Stimulated activated CD8-positive, alpha-beta memory T cell treated with anti-CD3 and anti-CD28 coated beads, Interleukin-15, amount 100 ng/mL, for 1 hour (primary cell): ENCODE results near the gene A2M.
"Not testable (repeated sequence)": the region's sequence is repeated elsewhere in the genome, so short reads cannot be mapped to it uniquely, and the experiment has no call there.

ENCODE experiments used
- DNase-seq: peaks from one replicate; pipeline ENCODE4 v3.0.0-alpha.2; 2020; ENCODE audit warnings: low read depth

Gene A2M

GRCh38 chr12:9115731-9116559 is at the start of gene A2M:
TSS of gene A2M (minus strand) at chr12:9115919. CDS start at chr12:9115849, 70 bp downstream.
- DNase-seq = no peak

- DNase-seq = no peak
These were observed 47.7 kb upstream of the A2M start for GRCh38 chr12:9163392-9163791.

GRCh38 chr12:9156119-9156518 is 40.4 kb upstream of the A2M start:
- DNase-seq = no peak

DNA sequence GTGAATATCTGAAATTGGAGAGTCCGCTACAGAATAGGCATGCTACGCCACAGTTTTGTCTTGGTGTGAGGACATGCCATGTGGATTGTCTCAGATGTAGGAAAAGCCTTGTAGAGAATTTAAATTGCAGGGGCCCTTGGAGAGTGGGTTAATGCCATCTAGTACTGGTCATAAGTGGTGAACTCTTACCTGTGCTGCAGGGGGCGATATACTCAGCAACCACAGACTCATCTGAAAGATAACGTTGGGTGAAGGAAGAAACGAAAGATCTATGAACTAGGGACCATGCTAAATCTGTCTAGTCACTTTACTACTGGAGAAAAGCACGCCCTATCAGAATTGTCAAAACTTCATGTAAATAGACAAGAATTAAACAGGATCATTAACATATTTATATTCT is 33.7 kb upstream of the A2M start:
- DNase-seq = no peak

DNA sequence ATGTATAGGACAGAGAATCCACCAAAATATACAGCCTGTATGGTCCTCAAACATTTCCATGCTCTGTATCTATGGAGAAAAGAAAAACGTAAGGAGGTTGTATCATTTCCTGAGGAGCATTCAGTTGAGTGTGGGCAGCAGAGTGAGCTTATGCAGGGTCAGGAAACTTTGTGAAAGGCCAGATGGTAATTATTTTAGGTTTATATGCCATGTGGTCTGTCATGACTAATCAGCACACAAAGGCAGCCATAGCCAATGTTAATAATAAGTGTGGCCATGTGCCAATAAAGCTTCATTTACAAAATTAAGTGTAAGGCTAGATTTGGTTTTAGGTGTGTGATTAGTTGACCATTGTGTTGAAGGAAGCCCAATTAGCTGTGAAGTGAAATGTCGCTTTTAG is 33.2 kb upstream of the A2M start:
- no peak for DNase-seq

DNA sequence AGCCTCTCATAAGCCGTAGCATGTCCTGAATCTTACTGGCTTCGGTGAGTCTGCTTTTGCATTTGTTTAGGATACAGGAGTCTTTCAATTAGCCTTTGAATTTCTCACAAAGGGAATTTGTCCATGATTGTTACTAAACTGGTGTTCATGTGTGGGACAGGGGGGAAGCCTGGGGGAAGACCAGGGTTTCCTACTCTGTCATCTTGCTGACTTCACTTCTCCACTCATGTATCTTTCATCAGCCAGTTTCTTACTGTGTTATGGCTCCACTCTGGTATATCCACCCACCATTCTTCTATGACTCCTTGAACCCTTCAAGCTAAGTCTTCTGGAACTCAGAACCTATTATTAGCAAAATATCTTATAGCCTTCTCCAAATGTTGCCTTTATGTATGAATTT is 31.7 kb upstream of the A2M start:
- no peak for DNase-seq

GRCh38 chr12:9144730-9145106 is 29.0 kb upstream of the A2M start:
- no peak for DNase-seq

DNA sequence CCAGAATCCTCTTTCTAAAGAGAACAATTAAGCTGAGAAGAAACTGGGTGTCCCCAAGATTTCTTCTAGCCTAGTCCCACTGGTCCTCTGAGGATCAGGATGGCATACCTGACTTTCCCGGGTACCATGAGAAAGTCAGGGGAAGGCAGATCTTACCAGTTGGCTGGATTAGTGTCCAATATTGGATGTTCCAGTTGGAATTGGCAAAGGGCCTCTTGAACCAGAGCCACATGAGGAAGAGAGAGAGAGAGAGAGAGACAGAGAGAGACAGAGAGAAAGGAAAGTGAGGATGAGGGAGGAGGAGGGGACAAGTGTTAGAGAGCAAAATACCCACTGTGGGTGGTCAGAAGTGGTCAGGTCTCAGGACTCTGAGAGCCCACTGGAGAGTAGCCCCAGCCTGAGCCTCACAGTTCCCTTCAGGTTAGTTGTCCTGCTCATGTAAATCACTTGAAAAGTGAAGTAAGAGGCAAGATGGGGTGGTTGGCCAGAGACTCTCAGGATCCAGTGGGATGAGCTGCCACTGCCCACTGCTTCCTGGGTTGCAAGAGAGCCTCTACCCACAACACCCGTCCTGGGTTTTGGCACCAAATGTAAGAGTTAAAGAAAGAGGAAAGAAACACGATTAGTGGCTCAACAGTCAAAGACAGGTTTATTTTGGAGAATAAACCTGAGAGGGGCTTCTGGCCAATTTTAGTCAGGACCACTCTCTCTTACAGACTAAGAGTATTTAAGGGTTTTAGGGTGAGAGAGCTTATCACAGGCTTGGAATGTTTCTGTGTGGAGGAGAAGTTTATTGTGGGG is 28.4 kb upstream of the A2M start:
- DNase-seq = no peak

DNA sequence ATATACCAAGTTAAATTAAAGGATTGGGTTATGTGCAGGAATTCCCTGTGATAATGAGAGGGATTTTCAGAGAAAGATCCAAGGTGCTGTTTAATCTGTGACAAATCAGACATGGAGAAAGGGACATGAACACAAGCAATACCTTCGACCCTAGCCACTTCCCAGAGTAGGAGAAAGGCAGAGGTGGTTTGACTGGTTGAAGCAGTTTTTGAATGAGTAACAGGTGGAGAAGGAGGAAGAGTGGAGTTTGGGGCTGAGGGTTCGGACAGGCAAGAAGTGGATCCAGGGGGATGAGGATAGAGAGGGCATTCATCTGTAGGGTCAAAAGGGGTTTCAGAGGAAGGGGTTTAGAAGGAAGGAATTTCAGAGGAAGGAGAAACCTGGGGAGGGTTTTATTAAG is 27.4 kb upstream of the A2M start:
- no peak for DNase-seq

GRCh38 chr12:9139588-9140290 is 24.0 kb upstream of the A2M start:
- DNase-seq = not testable (repeated sequence)

DNA sequence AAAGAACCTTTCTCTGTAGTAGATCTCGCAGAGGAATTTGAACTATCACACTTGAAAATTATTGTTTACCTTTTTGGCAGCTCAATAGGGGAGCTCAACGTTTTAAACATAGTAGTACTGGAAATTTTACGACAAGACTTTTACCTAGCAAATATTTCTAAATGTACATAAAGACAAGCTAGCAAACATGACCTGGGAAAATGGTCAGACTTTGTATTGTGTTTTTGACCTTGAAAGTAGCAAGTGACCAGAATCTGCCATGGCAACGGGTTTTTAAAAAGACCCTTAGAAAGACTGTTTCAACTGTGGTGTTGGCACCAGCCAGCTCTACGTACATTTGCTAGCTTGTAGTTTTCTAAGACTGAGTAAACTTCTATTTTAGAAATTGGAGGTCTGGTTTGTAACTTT is 20.2 kb upstream of the A2M start:
- no peak for DNase-seq

DNA sequence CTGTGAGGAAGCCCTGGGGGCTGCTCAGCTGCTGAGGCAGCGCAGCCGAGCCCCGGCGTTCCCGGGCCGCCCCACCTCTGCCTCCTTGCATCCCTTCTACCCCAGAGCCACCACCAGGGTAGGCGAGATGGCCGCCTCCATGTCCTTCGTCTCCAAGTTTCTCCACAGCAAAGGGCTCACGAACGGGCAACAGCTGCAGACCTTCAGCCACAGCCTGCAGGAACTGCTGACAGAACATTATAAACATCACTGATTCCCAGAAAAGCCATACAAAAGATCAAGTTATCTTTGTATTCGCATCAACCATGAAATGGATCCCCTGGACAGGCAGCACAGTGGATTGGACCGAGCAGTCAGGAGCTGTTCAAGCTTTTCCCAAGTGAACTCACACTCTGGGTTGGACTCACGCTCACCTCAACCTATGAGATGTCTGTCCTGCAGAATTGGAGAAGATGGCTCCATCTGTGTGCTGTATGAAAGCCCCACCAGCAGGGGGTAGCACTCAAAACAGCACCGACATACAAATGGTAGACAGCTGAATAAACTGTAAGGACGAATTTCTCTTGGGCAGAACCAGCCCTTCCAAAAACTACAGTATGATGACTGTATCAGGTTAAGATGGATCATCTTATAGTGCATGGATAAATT is 19.4 kb upstream of the A2M start:
- no peak for DNase-seq

DNA sequence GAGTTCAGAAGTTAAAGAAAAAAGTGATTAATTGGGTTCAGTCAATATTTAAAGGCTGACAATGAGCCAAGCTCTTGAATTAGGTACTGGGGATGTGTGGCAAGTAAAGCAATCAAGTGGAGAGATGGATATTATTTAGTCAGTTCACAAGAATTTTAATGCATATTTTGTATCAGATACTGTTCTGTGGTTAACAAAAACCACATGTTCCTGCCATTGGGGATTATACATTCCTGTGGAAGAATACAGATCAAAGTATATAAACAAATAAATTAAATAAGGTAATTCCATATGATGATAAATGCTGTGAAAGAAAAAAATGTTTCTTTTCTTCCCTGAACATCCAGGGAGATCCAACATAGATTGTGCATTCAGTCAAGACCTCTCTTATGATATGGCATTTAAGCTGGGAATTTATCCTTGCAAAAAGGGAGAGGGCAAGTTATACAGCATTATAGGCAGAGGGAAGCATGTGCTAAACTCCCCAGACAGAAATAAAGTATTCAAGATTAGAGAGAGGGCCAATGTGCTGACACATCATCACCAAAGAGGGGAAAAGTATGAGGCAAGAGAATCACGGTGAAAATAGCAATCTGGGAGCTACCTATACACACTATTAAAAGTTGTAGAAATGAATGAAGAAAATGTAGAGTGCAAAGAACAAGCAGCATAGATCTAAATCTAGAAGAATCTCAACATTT is 17.6 kb upstream of the A2M start:
- DNase-seq = no peak

GRCh38 chr12:9132008-9132535 is 16.4 kb upstream of the A2M start:
- no peak for DNase-seq

GRCh38 chr12:9130244-9130643 is 14.5 kb upstream of the A2M start:
- no peak for DNase-seq

GRCh38 chr12:9127936-9128663 is 12.4 kb upstream of the A2M start:
- no peak for DNase-seq

GRCh38 chr12:9127484-9127883 is 11.8 kb upstream of the A2M start:
- DNase-seq = no peak

- DNase-seq = no peak
These were observed 8.8 kb upstream of the A2M start for GRCh38 chr12:9124383-9125031.

DNA sequence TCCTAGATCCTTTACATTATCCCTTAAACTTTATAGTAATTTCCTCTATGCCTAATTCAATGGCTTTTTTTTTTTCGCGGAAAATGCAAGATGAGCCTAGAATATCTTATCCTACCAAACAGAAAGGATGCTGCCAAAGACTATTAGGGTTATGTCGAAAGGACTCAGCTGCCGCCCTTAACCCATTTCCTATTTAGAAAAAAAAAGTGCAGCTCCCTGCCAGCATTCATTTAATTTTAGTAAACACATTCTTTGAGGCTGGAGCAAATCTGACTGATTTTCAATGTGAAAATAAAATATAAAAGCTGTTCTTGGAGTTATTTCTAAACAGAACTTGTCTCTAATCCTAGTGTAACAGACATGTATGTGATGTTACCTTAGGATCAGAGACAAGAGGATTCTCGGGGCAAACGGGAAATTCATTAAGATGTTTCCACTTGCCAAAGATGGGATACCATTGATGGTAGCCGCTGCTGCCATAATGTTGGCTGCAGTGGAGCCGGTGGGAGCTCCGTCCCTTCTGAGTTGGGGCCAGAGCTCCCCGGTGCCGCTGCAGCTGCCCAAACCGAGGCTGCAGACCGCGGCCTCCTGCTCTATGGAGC is 8.2 kb upstream of the A2M start:
- no peak for DNase-seq

GRCh38 chr12:9122091-9122609 is 6.4 kb upstream of the A2M start:
- no peak for DNase-seq
